Activated CD4-positive, alpha-beta T cell treated with anti-CD3 and anti-CD28 coated beads for 24 hours (primary cell): Measurements from ENCODE around the gene LCK.

ENCODE experiments used
- DNase-seq, 2 donors: peaks; one replicate each; pipeline ENCODE4 v3.0.0-alpha.2; 2020; ENCODE audit warnings: low read depth in 2 of 2

LCK gene

GRCh38 chr1:32321712-32322291 is 70.7 kb downstream of the LCK start:
- DNase-seq, result no peak

DNA sequence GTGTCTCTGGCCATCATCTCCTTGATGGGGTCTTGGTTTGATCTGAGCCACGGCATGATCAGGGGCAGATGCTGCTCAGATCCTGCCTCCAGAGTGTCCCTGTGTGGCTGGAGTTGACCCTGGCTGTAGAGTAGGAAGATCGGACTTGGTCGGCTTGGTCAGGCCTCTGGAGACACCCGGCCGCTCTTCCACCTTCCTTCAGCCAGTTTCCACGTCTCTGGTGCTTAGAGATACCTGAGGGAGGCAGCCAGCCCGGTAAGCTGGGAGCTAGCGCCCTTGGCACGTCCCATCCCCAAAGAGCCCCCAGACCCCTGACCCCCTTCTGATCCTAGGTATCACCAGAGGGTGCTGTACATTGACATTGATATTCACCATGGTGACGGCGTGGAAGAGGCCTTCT is 76.1 kb downstream of the LCK start:
- no peak for DNase-seq

DNA sequence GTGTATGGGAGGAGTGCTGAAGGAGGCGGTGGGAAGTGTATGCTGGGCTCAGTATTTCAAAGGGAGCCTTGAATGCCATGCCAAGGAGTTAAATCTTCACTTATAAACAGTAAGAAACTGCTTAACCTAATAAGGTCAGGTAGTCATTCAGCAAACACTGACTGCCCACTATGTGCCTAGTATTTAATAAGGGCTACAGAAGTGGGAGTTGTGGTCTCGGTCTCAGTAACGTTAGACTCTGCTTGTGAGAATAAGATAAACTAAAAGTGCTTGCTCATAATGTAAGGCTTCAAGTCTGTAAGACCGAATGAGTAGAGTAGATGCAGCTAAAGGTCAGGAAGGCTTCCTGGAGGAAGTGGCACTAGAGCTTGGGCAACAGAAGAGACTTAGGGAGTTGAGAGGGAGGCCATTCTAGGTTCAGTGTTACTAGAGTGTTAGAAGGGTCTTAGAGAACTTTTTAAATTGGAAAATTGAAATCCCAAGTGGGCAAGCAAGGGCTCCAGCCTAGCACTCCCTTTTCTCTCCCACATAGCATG is 78.9 kb downstream of the LCK start:
- DNase-seq, result no peak

- DNase-seq, result no peak
Observed at GRCh38 chr1:32330558-32331151, 79.6 kb downstream of the LCK start.

GRCh38 chr1:32331549-32331948 is 80.5 kb downstream of the LCK start:
- no peak for DNase-seq

DNA sequence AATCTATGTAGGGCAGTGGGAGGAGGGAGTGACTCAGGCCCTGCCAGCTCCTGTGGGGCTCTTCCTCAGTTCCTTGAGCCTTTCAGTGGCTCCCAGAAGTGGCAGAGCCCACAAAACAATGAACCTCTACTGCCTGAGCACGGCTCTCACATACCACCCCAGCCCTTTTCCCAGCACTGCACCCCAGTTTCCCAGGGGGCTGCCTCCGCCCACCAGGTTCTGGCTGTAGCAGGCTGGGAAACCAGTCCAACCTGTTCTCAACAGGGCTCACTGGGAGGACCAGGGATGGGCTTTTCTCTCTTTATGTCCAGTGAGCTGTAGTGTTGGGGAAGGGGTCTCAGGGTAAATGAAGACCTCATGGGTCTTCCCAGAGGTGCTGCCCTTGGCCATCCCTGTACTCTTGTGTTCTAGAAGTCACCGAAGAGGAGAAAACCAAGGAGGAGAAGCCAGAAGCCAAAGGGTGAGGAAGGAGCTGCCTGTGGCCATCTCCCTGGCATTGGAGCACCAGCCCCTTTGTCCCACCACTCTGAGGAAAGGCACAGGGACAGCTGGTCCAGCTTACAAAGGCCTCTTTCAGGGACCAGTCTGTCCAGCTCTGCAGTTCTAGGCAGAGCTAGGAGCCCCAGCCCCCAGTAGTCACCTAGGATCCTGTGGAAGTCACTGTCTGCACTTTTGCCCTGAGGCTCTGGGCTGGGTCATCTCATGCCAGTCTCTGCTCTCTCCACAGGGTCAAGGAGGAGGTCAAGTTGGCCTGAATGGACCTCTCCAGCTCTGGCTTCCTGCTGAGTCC is 81.4 kb downstream of the LCK start:
- DNase-seq, result no peak

GRCh38 chr1:32333251-32333963 is 82.3 kb downstream of the LCK start:
- DNase-seq, result no peak

DNA sequence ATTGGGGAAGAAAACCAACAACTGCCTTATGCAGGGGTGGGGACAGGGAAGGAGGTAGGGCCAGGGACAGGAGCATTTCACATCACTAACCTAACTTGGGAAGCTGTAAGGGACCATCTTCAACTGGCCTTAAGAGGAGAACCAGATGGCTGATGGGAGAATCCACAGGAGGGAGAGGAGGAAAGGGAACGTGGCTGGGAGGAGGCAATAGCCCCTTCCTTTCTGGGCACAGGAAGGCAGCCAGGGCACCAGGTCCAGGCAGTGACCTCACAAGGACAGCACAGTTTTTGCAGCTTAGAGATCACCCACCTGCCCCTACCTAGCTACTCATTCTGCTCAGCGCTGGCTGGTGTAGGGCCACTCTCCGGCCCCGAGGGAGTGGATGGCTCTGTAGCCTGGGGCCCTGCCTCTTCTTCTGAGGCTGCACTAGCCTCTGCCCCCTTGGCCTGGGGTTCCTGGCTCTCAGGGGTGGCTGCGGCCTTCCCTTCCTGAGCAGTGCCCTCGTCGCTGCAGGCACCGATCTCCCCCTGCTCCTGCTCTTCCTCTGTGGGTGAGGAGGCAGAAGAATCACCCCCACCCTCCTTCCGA is 83.3 kb downstream of the LCK start:
- no peak for DNase-seq

DNA sequence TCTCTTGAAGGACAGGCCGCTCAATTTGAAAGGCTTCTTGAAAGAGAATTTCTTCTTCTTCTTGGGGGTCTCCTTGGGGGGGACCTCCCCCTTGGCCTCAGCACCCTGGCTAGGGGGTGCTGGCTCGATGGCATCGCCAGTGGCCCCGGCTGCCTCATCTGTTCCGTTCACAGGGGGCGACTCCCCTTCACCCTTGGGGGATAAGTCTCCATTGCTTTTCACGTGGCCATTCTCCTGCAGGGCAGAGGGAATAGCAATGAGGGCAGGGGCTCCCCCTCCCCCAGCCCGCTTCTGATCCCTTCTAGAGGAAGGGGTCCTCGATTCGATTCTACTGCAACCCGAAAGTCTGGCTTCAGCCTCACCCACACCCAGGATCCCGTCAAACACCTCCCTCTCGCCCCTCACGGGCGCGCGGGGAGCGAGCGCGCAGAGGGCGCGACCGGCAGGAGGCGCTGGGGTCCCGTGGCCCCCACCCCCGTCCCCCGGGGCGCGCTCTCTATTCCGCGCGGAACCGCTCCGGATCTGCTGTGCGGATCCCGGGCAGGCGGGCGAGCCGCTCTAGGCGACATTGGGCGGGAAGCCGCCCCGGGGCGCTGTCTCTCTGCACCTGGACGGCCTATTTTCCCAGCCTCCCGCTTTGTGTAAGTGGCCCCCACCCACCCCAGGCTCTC is 83.9 kb downstream of the LCK start:
- peak in 1 of 2 donors; percentile 31 for DNase-seq

- no peak for DNase-seq
Observed at GRCh38 chr1:32335535-32335789, 84.4 kb downstream of the LCK start.
